Neural cell (in vitro differentiated cells): ENCODE measurements around the gene MT4. TPM values are rescaled to one million over a fixed set of nuclear protein-coding genes. Genes with fewer than 3 reads are reported as not detected.

ENCODE experiments used
- H2AFZ ChIP-seq: fragments of 200-600, 300-800 bp; sonication (generic), shearing (Covaris generic); 2 replicates; pipeline ENCODE4 v1.6.0; 2014; ENCODE audit warnings: low read depth, mild to moderate bottlenecking, antibody characterized with exemption, low read length, moderate library complexity
- H3F3A ChIP-seq: fragments of 200-600 bp; shearing (Covaris generic); 2 replicates; pipeline ENCODE4 v1.6.1; 2016; ENCODE audit warnings: mild to moderate bottlenecking, moderate library complexity, mixed read lengths, antibody characterized with exemption, low read length; ENCODE audit not compliant: insufficient read depth, poor library complexity, severe bottlenecking
- H3K27ac ChIP-seq: fragments of 200-600, 300-800 bp; sonication (generic), shearing (Covaris generic); 2 replicates; pipeline ENCODE4 v1.5.1; 2014; ENCODE audit warnings: mild to moderate bottlenecking, low read length, moderate library complexity
- H3K27me3 ChIP-seq: fragments of 300-800, 200-600 bp; sonication (generic), shearing (Covaris generic); 2 replicates; pipeline ENCODE4 v1.6.0; 2014; ENCODE audit warnings: mild to moderate bottlenecking, low read depth, low read length, moderate library complexity; ENCODE audit not compliant: insufficient read depth
- H3K36me3 ChIP-seq: fragments of 300-800, 200-600 bp; sonication (generic), shearing (Covaris generic); 2 replicates; pipeline ENCODE4 v1.5.1; 2014; ENCODE audit warnings: mild to moderate bottlenecking, antibody characterized with exemption, low read length, moderate library complexity; ENCODE audit not compliant: insufficient read depth
- H3K4me2 ChIP-seq: fragments of 300-800, 200-600 bp; sonication (generic), shearing (Covaris generic); 2 replicates; pipeline ENCODE4 v1.6.0; 2014; ENCODE audit warnings: mild to moderate bottlenecking, low read length
- H3K4me3 ChIP-seq: fragments of 300-800, 200-600 bp; sonication (generic), shearing (Covaris generic); 2 replicates; pipeline ENCODE4 v1.5.1; 2014; ENCODE audit warnings: mild to moderate bottlenecking, low read length, moderate library complexity
- H3K79me2 ChIP-seq: fragments of 200-600 bp; shearing (Covaris generic); replicated peaks from 2 replicates; pipeline ENCODE4 v1.6.0; 2014; ENCODE audit warnings: mild to moderate bottlenecking, low read length, moderate library complexity; ENCODE audit not compliant: insufficient read depth
- H3K9ac ChIP-seq: fragments of 300-800, 200-600 bp; sonication (generic), shearing (Covaris generic); 2 replicates; pipeline ENCODE4 v1.6.1; 2016; ENCODE audit warnings: mild to moderate bottlenecking, low read length, mixed read lengths
- H3K9me2 ChIP-seq: fragments of 200-600 bp; shearing (Covaris generic); 2 replicates; pipeline ENCODE4 v1.6.1; 2016; ENCODE audit warnings: mild to moderate bottlenecking, low read length, mixed read lengths; ENCODE audit not compliant: insufficient read depth
- H3K9me3 ChIP-seq: fragments of 200-600, 300-800 bp; sonication (generic), shearing (Covaris generic); 2 replicates; pipeline ENCODE4 v1.6.1; 2016; ENCODE audit warnings: mild to moderate bottlenecking, mixed run types, low read length, moderate library complexity, mixed read lengths
- H4K20me1 ChIP-seq: fragments of 200-600 bp; shearing (Covaris generic); 2 replicates; pipeline ENCODE4 v1.6.1; 2016; ENCODE audit warnings: mild to moderate bottlenecking, mixed run types; ENCODE audit not compliant: insufficient read depth
- CTCF ChIP-seq: fragments of 450-650 bp; IDR thresholded peaks from 2 replicates; pipeline ENCODE4 v1.5.1; 2014; ENCODE audit warnings: antibody characterized with exemption, mild to moderate bottlenecking, moderate library complexity; ENCODE audit not compliant: poor library complexity, severe bottlenecking
- EP300 ChIP-seq: fragments of 450-650 bp; conservative IDR thresholded peaks from 2 replicates; pipeline ENCODE4 v1.6.1; 2014; ENCODE audit warnings: antibody characterized with exemption, mild to moderate bottlenecking, moderate library complexity; ENCODE audit not compliant: poor library complexity, severe bottlenecking
- EZH2 ChIP-seq: fragments of 200-600, 300-800 bp; shearing (Covaris generic), sonication (generic); IDR thresholded peaks from 2 replicates; pipeline ENCODE4 v1.6.1; 2014; ENCODE audit warnings: antibody characterized with exemption, low read length, borderline replicate concordance, mild to moderate bottlenecking; ENCODE audit not compliant: insufficient read depth, poor library complexity, severe bottlenecking
- MXI1 ChIP-seq: fragments of 450-650 bp; conservative IDR thresholded peaks from 2 replicates; pipeline ENCODE4 v1.6.1; 2014; ENCODE audit warnings: antibody characterized with exemption, mild to moderate bottlenecking; ENCODE audit not compliant: poor library complexity, severe bottlenecking
- POLR2AphosphoS5 ChIP-seq: IDR thresholded peaks from 2 replicates; pipeline ENCODE4 v1.6.1; 2012
- RAD21 ChIP-seq: fragments of 450-650 bp; conservative IDR thresholded peaks from 2 replicates; pipeline ENCODE4 v1.6.1; 2014; ENCODE audit warnings: antibody characterized with exemption, mild to moderate bottlenecking, moderate library complexity
- REST ChIP-seq: IDR thresholded peaks from 2 replicates; pipeline ENCODE4 v1.6.1; 2012; ENCODE audit warnings: borderline replicate concordance
- SMC3 ChIP-seq: fragments of 450-650 bp; conservative IDR thresholded peaks from 2 replicates; pipeline ENCODE4 v1.6.1; 2014; ENCODE audit warnings: antibody characterized with exemption, mild to moderate bottlenecking, moderate library complexity; ENCODE audit not compliant: poor library complexity
- TAF1 ChIP-seq: IDR thresholded peaks from 2 replicates; pipeline ENCODE4 v1.6.1; 2012; ENCODE audit warnings: low read depth
- polyA plus RNA-seq: library from polyadenylated mRNA; depleted of rRNA; stranded (reverse); fragments of >200 nt; gene quantifications from 2 replicates; pipeline ENCODE4 v1.2.3, GENCODE V29; 2014

Gene MT4
- polyA plus RNA-seq, 1 donor from 2014 or later: not detected

DNA sequence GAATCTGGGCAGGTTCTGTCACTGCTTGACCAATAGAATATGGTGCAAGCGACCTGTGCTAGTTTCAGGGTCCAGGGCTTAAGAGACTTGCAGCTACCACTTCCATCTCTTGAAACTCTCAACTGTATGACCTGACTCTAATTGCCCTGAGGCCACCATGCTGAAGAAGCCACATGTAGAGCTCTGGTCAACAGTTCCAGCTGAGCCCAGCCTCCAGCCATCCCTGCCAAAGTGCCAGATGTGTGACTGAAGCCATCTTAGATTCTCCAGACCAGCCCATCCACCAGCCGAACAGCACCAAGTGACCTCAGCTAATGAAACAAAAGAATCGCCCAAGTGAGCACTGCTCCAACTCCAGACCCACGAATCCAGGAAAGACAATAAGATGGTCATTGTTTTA lies 40.1 kb downstream of the MT4 start:
- Histone ChIP-seq H2AFZ (no peak overlapping the region), H3K9ac (no peak overlapping the region), H3K27ac (no peak overlapping the region), H3K4me2 (no peak overlapping the region), H4K20me1 (no peaks in the 10 kb centered on the region), H3K27me3 (peaks cover 34% of the 10 kb centered on the region), H3K36me3 (no peaks in the 10 kb centered on the region), H3K9me3 (no peaks in the 10 kb centered on the region), H3K79me2 (no peaks in the 10 kb centered on the region), H3K4me3 (no peak overlapping the region), H3K9me2 (no peaks in the 10 kb centered on the region), H3F3A (no peaks in the 10 kb centered on the region)
- TF ChIP-seq EP300 (no peak), REST (no peak), CTCF (no peak), SMC3 (no peak), TAF1 (no peak), EZH2 (no peak), MXI1 (no peak), POLR2AphosphoS5 (no peak), RAD21 (no peak)

DNA sequence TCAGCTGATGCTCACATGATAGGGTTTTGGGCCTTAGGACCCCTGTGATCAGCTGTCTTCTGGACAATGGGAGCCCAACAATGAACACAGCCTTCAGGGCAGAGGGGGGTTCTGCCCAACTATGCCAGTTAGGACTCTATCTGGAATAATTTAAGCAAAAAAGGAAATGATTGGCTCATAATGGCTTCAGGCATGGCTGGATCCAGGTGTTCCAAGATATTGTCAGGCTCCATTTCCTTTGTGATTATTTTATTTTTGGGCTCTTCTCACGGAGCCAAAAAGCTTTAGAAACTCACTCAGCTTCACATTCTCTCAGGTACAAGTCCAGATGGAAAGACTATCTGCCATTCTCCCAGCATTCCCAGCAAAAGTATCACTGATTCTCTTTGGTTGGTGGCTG lies 40.6 kb downstream of the MT4 start:
- TF ChIP-seq POLR2AphosphoS5 (no peak), EZH2 (no peak), CTCF (no peak), EP300 (no peak), RAD21 (no peak), SMC3 (no peak), REST (no peak), MXI1 (no peak), TAF1 (no peak)
- H4K20me1 ChIP-seq: no peaks in the 10 kb centered on the region
- H3K4me3 ChIP-seq: no peak overlapping the region
- peaks cover 39% of the 10 kb centered on the region for H3K27me3 ChIP-seq
- H2AFZ ChIP-seq: no peak overlapping the region
- H3K9me2 ChIP-seq: no peaks in the 10 kb centered on the region
- H3K4me2 ChIP-seq: no peak overlapping the region
- no peaks in the 10 kb centered on the region for H3K9me3 ChIP-seq
- H3K36me3 ChIP-seq: no peaks in the 10 kb centered on the region
- no peaks in the 10 kb centered on the region for H3F3A ChIP-seq
- H3K79me2 ChIP-seq: no peaks in the 10 kb centered on the region
- H3K27ac ChIP-seq: no peak overlapping the region
- no peak overlapping the region for H3K9ac ChIP-seq
